HEK293 (cell line): Measurements from ENCODE around the gene AIRE.

Experiments used
- CTCF ChIA-PET: fragments of 350-600 bp; formaldehyde crosslinking; extraction: SDS; loops from one replicate; lab custom pipeline; 2021; ENCODE audit warnings: antibody characterized with exemption; lab: Yijun Ruan, JAX
- POLR2A ChIA-PET: fragments of 300-600 bp; formaldehyde crosslinking; extraction: SDS; loops from one replicate; lab custom pipeline; 2020; ENCODE audit warnings: antibody characterized with exemption, inconsistent platforms; lab: Yijun Ruan, JAX
- H3K27ac ChIP-seq: fragments of 200-500 bp; sonication (Bioruptor generic); 2 replicates; pipeline ENCODE4 v1.5.1; 2014; ENCODE audit warnings: low read depth, low read length, control low read depth, inconsistent platforms; ENCODE audit errors: extremely low read depth
- H3K36me3 ChIP-seq, 2 experiments: fragments of 200-500 bp in 1 of 2; sonication (Bioruptor generic) in 1 of 2; 1 replicate in 1 of 2; 2 replicates in 1 of 2; pipeline ENCODE4 v1.5.1; 2014 to 2017; ENCODE audit warnings: inconsistent platforms in 2 of 2, low read length in 2 of 2; ENCODE audit not compliant: control insufficient read depth in 2 of 2, insufficient read depth in 1 of 2
- H3K4me1 ChIP-seq: fragments of 200-500 bp; sonication (Bioruptor generic); 2 replicates; pipeline ENCODE4 v1.5.1; 2014; ENCODE audit warnings: mild to moderate bottlenecking, low read length, inconsistent platforms; ENCODE audit not compliant: control insufficient read depth, insufficient read depth
- H3K4me3 ChIP-seq: 2 replicates; pipeline ENCODE4 v1.5.1; 2011; ENCODE audit warnings: low read depth, mild to moderate bottlenecking, control low read depth, low read length, moderate library complexity
- H3K9me3 ChIP-seq: fragments of 200-500 bp; sonication (Bioruptor generic); 2 replicates; pipeline ENCODE4 v1.5.1; 2014; ENCODE audit warnings: low read depth, low read length, inconsistent platforms; ENCODE audit not compliant: control insufficient read depth, insufficient read depth
- EGR2 ChIP-seq: fragments of 450-650 bp; formaldehyde crosslinking; IDR thresholded peaks from 2 replicates; pipeline ENCODE4 v1.5.1; 2016; ENCODE audit warnings: low read depth, missing biosample characterization, missing genetic modification characterization
- GFI1B ChIP-seq: fragments of 450-650 bp; formaldehyde crosslinking; IDR thresholded peaks from 2 replicates; pipeline ENCODE4 v1.5.1; 2016; ENCODE audit warnings: missing biosample characterization, missing genetic modification characterization
- GLIS1 ChIP-seq: fragments of 450-650 bp; formaldehyde crosslinking; IDR thresholded peaks from 2 replicates; pipeline ENCODE4 v1.5.1; 2016; ENCODE audit warnings: missing biosample characterization, missing genetic modification characterization
- KLF17 ChIP-seq: fragments of 450-650 bp; formaldehyde crosslinking; IDR thresholded peaks from 2 replicates; pipeline ENCODE4 v1.5.1; 2016; ENCODE audit warnings: missing biosample characterization, missing genetic modification characterization
- OSR2 ChIP-seq: fragments of 450-650 bp; formaldehyde crosslinking; IDR thresholded peaks from 2 replicates; pipeline ENCODE4 v1.5.1; 2016; ENCODE audit warnings: missing biosample characterization, missing genetic modification characterization
- PRDM1 ChIP-seq: fragments of 450-650 bp; formaldehyde crosslinking; IDR thresholded peaks from 2 replicates; pipeline ENCODE4; 2016; ENCODE audit warnings: missing biosample characterization, missing genetic modification characterization
- REST ChIP-seq: fragments of 450-650 bp; formaldehyde crosslinking; IDR thresholded peaks from 2 replicates; pipeline ENCODE4 v1.5.1; 2016; ENCODE audit warnings: missing biosample characterization, missing genetic modification characterization
- SP7 ChIP-seq: fragments of 450-650 bp; formaldehyde crosslinking; IDR thresholded peaks from 2 replicates; pipeline ENCODE4 v1.5.1; 2016; ENCODE audit warnings: missing biosample characterization, missing genetic modification characterization
- ZBTB48 ChIP-seq: fragments of 450-650 bp; formaldehyde crosslinking; IDR thresholded peaks from 2 replicates; pipeline ENCODE4 v1.5.1; 2016; ENCODE audit warnings: missing biosample characterization, missing genetic modification characterization
- ZBTB6 ChIP-seq: fragments of 450-650 bp; formaldehyde crosslinking; IDR thresholded peaks from 2 replicates; pipeline ENCODE4 v1.5.1; 2017; ENCODE audit warnings: missing biosample characterization, missing genetic modification characterization
- ZBTB8A ChIP-seq: fragments of 450-650 bp; formaldehyde crosslinking; IDR thresholded peaks from 2 replicates; pipeline ENCODE4 v1.5.1; 2016; ENCODE audit warnings: missing biosample characterization, missing genetic modification characterization
- ZFP41 ChIP-seq: fragments of 450-650 bp; formaldehyde crosslinking; IDR thresholded peaks from 2 replicates; pipeline ENCODE4 v1.5.1; 2016; ENCODE audit warnings: missing biosample characterization, missing genetic modification characterization, borderline replicate concordance
- ZIC2 ChIP-seq: fragments of 450-650 bp; formaldehyde crosslinking; IDR thresholded peaks from 2 replicates; pipeline ENCODE4 v1.5.1; 2016; ENCODE audit warnings: missing biosample characterization, missing genetic modification characterization
- ZNF514 ChIP-seq: fragments of 450-650 bp; formaldehyde crosslinking; IDR thresholded peaks from 2 replicates; pipeline ENCODE4 v1.5.1; 2016; ENCODE audit warnings: missing biosample characterization, missing genetic modification characterization
- ZNF530 ChIP-seq: fragments of 450-650 bp; formaldehyde crosslinking; IDR thresholded peaks from 2 replicates; pipeline ENCODE4 v1.5.1; 2016; ENCODE audit warnings: low read depth, missing biosample characterization, missing genetic modification characterization
- ZNF585B ChIP-seq: fragments of 450-650 bp; formaldehyde crosslinking; IDR thresholded peaks from 2 replicates; pipeline ENCODE4 v1.5.1; 2016; ENCODE audit warnings: missing biosample characterization, missing genetic modification characterization
- ZNF600 ChIP-seq: fragments of 450-650 bp; formaldehyde crosslinking; IDR thresholded peaks from 2 replicates; pipeline ENCODE4 v1.5.1; 2016; ENCODE audit warnings: missing biosample characterization, missing genetic modification characterization
- ZNF76 ChIP-seq: fragments of 450-650 bp; formaldehyde crosslinking; IDR thresholded peaks from 2 replicates; pipeline ENCODE4; 2016; ENCODE audit warnings: low read depth, missing biosample characterization, missing genetic modification characterization, borderline replicate concordance
- TF ChIP-seq, protein P1 (sequence below): fragments of 450-650 bp; formaldehyde crosslinking; IDR thresholded peaks from 2 replicates; pipeline ENCODE4 v1.5.1; 2017; ENCODE audit warnings: missing biosample characterization, missing genetic modification characterization
- TF ChIP-seq, protein P2 (sequence below): fragments of 450-650 bp; formaldehyde crosslinking; IDR thresholded peaks from 2 replicates; pipeline ENCODE4 v1.5.1; 2016; ENCODE audit warnings: missing biosample characterization, missing genetic modification characterization

The AIRE gene

DNA sequence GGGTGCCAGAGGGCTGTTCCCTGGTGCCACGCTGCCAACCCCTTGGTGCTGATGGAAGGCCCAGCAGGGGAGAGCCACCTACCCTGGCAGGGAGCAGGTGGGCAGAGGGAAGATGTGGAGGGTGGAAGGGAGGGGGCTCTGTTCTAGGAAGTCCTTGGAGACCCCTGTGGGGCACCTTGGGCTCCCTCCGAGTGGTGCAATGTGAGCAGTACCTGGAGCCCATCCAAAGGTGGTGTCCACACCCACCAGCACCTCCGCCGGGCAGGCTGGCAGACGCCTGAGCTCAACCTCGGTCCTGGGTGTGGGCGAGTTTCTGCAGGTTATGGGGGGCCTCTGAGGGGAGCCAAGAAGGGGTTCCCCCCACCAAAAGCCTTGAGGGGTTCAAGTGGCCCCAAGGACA, 12.6 kb upstream of the AIRE start:
- CTCF ChIA-PET, result interaction anchor here (1.0 kb wide), 1 partner anchor 25 kb away, joined by 4 read pairs; no protein-coding TSS in a partner anchor
- H3K9me3 ChIP-seq, result no peaks in the 10 kb centered on the region

GRCh38 chr21:44275041-44275440, 10.6 kb upstream of the AIRE start:
- no peak overlapping the region for H3K4me3 ChIP-seq
- no peaks in the 10 kb centered on the region for H3K4me1 ChIP-seq
- no peaks in the 10 kb centered on the region for H3K9me3 ChIP-seq
- H3K27ac ChIP-seq, result no peak overlapping the region
- POLR2A ChIA-PET, result no interaction called here
- H3K36me3 ChIP-seq, result no peaks in the 10 kb centered on the region
- TF ChIP-seq ZNF76, result no peak
- peak; percentile 25; the same call in 1 of the 2 replicates for TF ChIP-seq KLF17 (tag by site-specific recombination)
- TF ChIP-seq, all 188 proteins: peak for 1
- CTCF ChIA-PET, result interaction anchor here (1.2 kb wide), 1 partner anchor 22 kb away, joined by 3 read pairs; no protein-coding TSS in a partner anchor

More for the DNA sequence above, 12.6 kb upstream of the AIRE start:
- no peak for TF ChIP-seq ZNF514 (tag by site-specific recombination)
- no peak for TF ChIP-seq ZFP41 (tag by site-specific recombination)
- TF ChIP-seq ZBTB48 (tag by site-specific recombination), result no peak
- no peak for TF ChIP-seq GLIS1
- no peak for TF ChIP-seq ZNF530 (tag by site-specific recombination)
- TF ChIP-seq ZNF585B (tag by site-specific recombination), result no peak
- no peak for TF ChIP-seq GFI1B
- TF ChIP-seq PRDM1 (tag by site-specific recombination), result no peak
- TF ChIP-seq ZBTB8A (tag by site-specific recombination), result no peak
- TF ChIP-seq ZBTB6, result no peak
- TF ChIP-seq, protein P1, sequence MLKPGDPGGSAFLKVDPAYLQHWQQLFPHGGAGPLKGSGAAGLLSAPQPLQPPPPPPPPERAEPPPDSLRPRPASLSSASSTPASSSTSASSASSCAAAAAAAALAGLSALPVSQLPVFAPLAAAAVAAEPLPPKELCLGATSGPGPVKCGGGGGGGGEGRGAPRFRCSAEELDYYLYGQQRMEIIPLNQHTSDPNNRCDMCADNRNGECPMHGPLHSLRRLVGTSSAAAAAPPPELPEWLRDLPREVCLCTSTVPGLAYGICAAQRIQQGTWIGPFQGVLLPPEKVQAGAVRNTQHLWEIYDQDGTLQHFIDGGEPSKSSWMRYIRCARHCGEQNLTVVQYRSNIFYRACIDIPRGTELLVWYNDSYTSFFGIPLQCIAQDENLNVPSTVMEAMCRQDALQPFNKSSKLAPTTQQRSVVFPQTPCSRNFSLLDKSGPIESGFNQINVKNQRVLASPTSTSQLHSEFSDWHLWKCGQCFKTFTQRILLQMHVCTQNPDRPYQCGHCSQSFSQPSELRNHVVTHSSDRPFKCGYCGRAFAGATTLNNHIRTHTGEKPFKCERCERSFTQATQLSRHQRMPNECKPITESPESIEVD (tag by site-specific recombination), result no peak
- Histone ChIP-seq H3K27ac (no peak overlapping the region), H3K36me3 (no peaks in the 10 kb centered on the region), H3K4me1 (no peaks in the 10 kb centered on the region), H3K4me3 (no peak overlapping the region)
- POLR2A ChIA-PET, result no interaction called here

GRCh38 chr21:44279354-44280260, 6.1 kb upstream of the AIRE start:
- Histone ChIP-seq H3K36me3 (no peaks in the 10 kb centered on the region), H3K27ac (no peak overlapping the region), H3K9me3 (no peaks in the 10 kb centered on the region), H3K4me3 (no peak overlapping the region), H3K4me1 (no peaks in the 10 kb centered on the region)
- ChIA-PET POLR2A (no interaction called here), CTCF (interaction anchor here (1.3 kb wide), 1 partner anchor 18 kb away, joined by 7 read pairs; no protein-coding TSS in a partner anchor)
- TF ChIP-seq REST (tag by site-specific recombination) (no peak), GLIS1 (peak; percentile 86), ZBTB8A (tag by site-specific recombination) (peak; percentile 53), ZNF600 (peak; percentile 74), KLF17 (tag by site-specific recombination) (peak; percentile 99), ZIC2 (tag by site-specific recombination) (peak; percentile 91), EGR2 (tag by site-specific recombination) (peak; percentile 98), SP7 (tag by site-specific recombination) (peak; percentile 55), OSR2 (tag by site-specific recombination) (peak; percentile 75)
- TF ChIP-seq, protein P2, sequence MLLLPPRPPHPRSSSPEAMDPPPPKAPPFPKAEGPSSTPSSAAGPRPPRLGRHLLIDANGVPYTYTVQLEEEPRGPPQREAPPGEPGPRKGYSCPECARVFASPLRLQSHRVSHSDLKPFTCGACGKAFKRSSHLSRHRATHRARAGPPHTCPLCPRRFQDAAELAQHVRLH (tag by site-specific recombination), result no peak
